SJSA1 (cell line): ENCODE data around the gene PPEF2. TPM values are rescaled to one million over a fixed set of nuclear protein-coding genes. Genes with fewer than 3 reads are reported as not detected.
"Not testable (repeated sequence)": the region's sequence is repeated elsewhere in the genome, so short reads cannot be mapped to it uniquely, and the experiment has no call there.

Experiments
- DNase-seq, 2 experiments: peaks; one replicate each; pipeline ENCODE4 v3.0.0-alpha.2; 2015 to 2020; ENCODE audit warnings: low spot score in 2 of 2, low read depth in 1 of 2
- H3K27ac ChIP-seq: fragments of 250-450 bp; sonication (Bioruptor Pico); 2 replicates; pipeline ENCODE4 v1.5.1; 2020; ENCODE audit warnings: mild to moderate bottlenecking, moderate library complexity
- H3K27me3 ChIP-seq: fragments of 250-450 bp; sonication (Bioruptor Pico); replicated peaks from 2 replicates; pipeline ENCODE4 v1.5.1; 2020; ENCODE audit warnings: mild to moderate bottlenecking, moderate library complexity
- H3K36me3 ChIP-seq: fragments of 250-450 bp; sonication (Bioruptor Pico); 2 replicates; pipeline ENCODE4 v1.5.1; 2020; ENCODE audit warnings: mild to moderate bottlenecking
- H3K4me1 ChIP-seq: fragments of 250-450 bp; sonication (Bioruptor Pico); replicated peaks from 2 replicates; pipeline ENCODE4 v1.6.1; 2021; ENCODE audit warnings: mild to moderate bottlenecking
- H3K4me3 ChIP-seq: fragments of 250-450 bp; sonication (Bioruptor Pico); 2 replicates; pipeline ENCODE4 v1.5.1; 2020; ENCODE audit warnings: mild to moderate bottlenecking
- H3K9me3 ChIP-seq: fragments of 250-450 bp; sonication (Bioruptor Pico); replicated peaks from 2 replicates; pipeline ENCODE4 v1.5.1; 2020; ENCODE audit warnings: mild to moderate bottlenecking
- total RNA-seq: library from RNA; depleted of rRNA; stranded (reverse); fragments of >200 nt; shearing (Covaris generic); gene quantifications from 2 replicates; pipeline ENCODE4 v1.2.3, GENCODE V29; 2014; rRNA removed

PPEF2 gene
- not detected in 2 replicates for total RNA-seq

GRCh38 chr4:75902352-75902751 is at the start of gene PPEF2:
Gene PPEF2 (minus strand): TSS chr4:75902452. CDS start chr4:75896325, 6,127 bp downstream.
- Histone ChIP-seq H3K4me1 (no peaks in the 10 kb centered on the region), H3K27ac (no peak within 1 kb of the TSS), H3K4me3 (no peak within 1 kb of the TSS), H3K27me3 (no peaks in the 10 kb centered on the region), H3K9me3 (no peaks in the 10 kb centered on the region), H3K36me3 (no peaks in the 10 kb centered on the region)
- no peak for DNase-seq

- Histone ChIP-seq H3K27me3 (no peaks in the 10 kb centered on the region), H3K27ac (peak overlapping the region; percentile 65), H3K4me3 (no peak overlapping the region), H3K36me3 (peaks cover 64% of the 10 kb centered on the region), H3K4me1 (peaks cover 17% of the 10 kb centered on the region), H3K9me3 (no peaks in the 10 kb centered on the region)
- peak in 1 of 2 experiments; percentile 66 for DNase-seq
Measured at GRCh38 chr4:75950213-75950815, 48.1 kb upstream of the PPEF2 start.

GRCh38 chr4:75948822-75949444 is 46.7 kb upstream of the PPEF2 start:
- no peak for DNase-seq
- Histone ChIP-seq H3K4me3 (no peak overlapping the region), H3K9me3 (no peaks in the 10 kb centered on the region), H3K27ac (no peak overlapping the region), H3K36me3 (peaks cover 55% of the 10 kb centered on the region), H3K27me3 (no peaks in the 10 kb centered on the region), H3K4me1 (peaks cover 17% of the 10 kb centered on the region)

- DNase-seq, result peak; percentile 81 to 83
- Histone ChIP-seq H3K27me3 (no peaks in the 10 kb centered on the region), H3K4me1 (peaks cover 6% of the 10 kb centered on the region; the same call in 1 of the 2 replicates), H3K36me3 (peaks cover 9% of the 10 kb centered on the region; the same call in 1 of the 2 replicates), H3K27ac (peak within 1 kb of the TSS; percentile 28; the same call in 1 of the 2 replicates), H3K4me3 (peak within 1 kb of the TSS; percentile 56), H3K9me3 (no peaks in the 10 kb centered on the region)
Measured at GRCh38 chr4:75940692-75941253, 38.5 kb upstream of the PPEF2 start, which contains the start of gene NAAA. Gene NAAA (minus strand): TSS chr4:75941013. CDS start chr4:75940949, 64 bp downstream.

- Histone ChIP-seq H3K36me3 (peaks cover 9% of the 10 kb centered on the region; the same call in 1 of the 2 replicates), H3K27ac (peak overlapping the region; percentile 28; the same call in 1 of the 2 replicates), H3K27me3 (no peaks in the 10 kb centered on the region), H3K4me3 (peak overlapping the region; percentile 56), H3K4me1 (peaks cover 6% of the 10 kb centered on the region; the same call in 1 of the 2 replicates), H3K9me3 (no peaks in the 10 kb centered on the region)
- DNase-seq, result peak; percentile 63 to 76
Measured at GRCh38 chr4:75939890-75940691, 37.8 kb upstream of the PPEF2 start.

- H3K4me3 ChIP-seq, result no peak overlapping the region
- H3K4me1 ChIP-seq, result peaks cover 10% of the 10 kb centered on the region
- H3K27ac ChIP-seq, result no peak overlapping the region
- no peaks in the 10 kb centered on the region for H3K9me3 ChIP-seq
- no peak for DNase-seq
- no peaks in the 10 kb centered on the region for H3K27me3 ChIP-seq
- peaks cover 3% of the 10 kb centered on the region; the same call in 1 of the 2 replicates for H3K36me3 ChIP-seq
Measured at GRCh38 chr4:75935628-75936027, 33.4 kb upstream of the PPEF2 start.

- H3K9me3 ChIP-seq, result no peaks in the 10 kb centered on the region
- H3K4me3 ChIP-seq, result no peak overlapping the region
- DNase-seq, result no peak
- no peak overlapping the region for H3K27ac ChIP-seq
- no peaks in the 10 kb centered on the region for H3K27me3 ChIP-seq
- H3K4me1 ChIP-seq, result peaks cover 4% of the 10 kb centered on the region
- no peaks in the 10 kb centered on the region for H3K36me3 ChIP-seq
Measured at GRCh38 chr4:75930152-75930551, 27.9 kb upstream of the PPEF2 start.

- H3K4me3 ChIP-seq, H3K36me3 ChIP-seq, H3K27ac ChIP-seq, H3K27me3 ChIP-seq, H3K4me1 ChIP-seq, H3K9me3 ChIP-seq, DNase-seq: not testable (repeated sequence)
Measured at GRCh38 chr4:75924916-75925315, 22.7 kb upstream of the PPEF2 start.

GRCh38 chr4:75924309-75924827 is 22.1 kb upstream of the PPEF2 start:
- H3K27ac ChIP-seq, result no peak overlapping the region
- no peaks in the 10 kb centered on the region for H3K36me3 ChIP-seq
- no peaks in the 10 kb centered on the region for H3K27me3 ChIP-seq
- no peak overlapping the region for H3K4me3 ChIP-seq
- H3K9me3 ChIP-seq, result no peaks in the 10 kb centered on the region
- no peak for DNase-seq
- no peaks in the 10 kb centered on the region for H3K4me1 ChIP-seq

- H3K36me3 ChIP-seq, result no peaks in the 10 kb centered on the region
- no peak overlapping the region for H3K27ac ChIP-seq
- no peaks in the 10 kb centered on the region for H3K9me3 ChIP-seq
- H3K27me3 ChIP-seq, result no peaks in the 10 kb centered on the region
- H3K4me3 ChIP-seq, result no peak overlapping the region
- no peak for DNase-seq
- H3K4me1 ChIP-seq, result no peaks in the 10 kb centered on the region
Measured at GRCh38 chr4:75922588-75922987, 20.3 kb upstream of the PPEF2 start.

- DNase-seq, result no peak
Measured at GRCh38 chr4:75921910-75922309, 19.7 kb upstream of the PPEF2 start.

GRCh38 chr4:75920327-75920726 is 18.1 kb upstream of the PPEF2 start:
- no peaks in the 10 kb centered on the region for H3K27me3 ChIP-seq
- H3K4me3 ChIP-seq, result no peak overlapping the region
- no peak for DNase-seq
- H3K9me3 ChIP-seq, result no peaks in the 10 kb centered on the region
- H3K27ac ChIP-seq, result no peak overlapping the region
- H3K36me3 ChIP-seq, result no peaks in the 10 kb centered on the region
- peaks cover 8% of the 10 kb centered on the region for H3K4me1 ChIP-seq

More at GRCh38 chr4:75921910-75922309, 19.7 kb upstream of the PPEF2 start:
- Histone ChIP-seq H3K4me3 (no peak overlapping the region), H3K36me3 (no peaks in the 10 kb centered on the region), H3K27me3 (no peaks in the 10 kb centered on the region), H3K27ac (no peak overlapping the region), H3K9me3 (no peaks in the 10 kb centered on the region), H3K4me1 (no peaks in the 10 kb centered on the region)

GRCh38 chr4:75919920-75920319 is 17.7 kb upstream of the PPEF2 start:
- Histone ChIP-seq H3K4me1 (peaks cover 8% of the 10 kb centered on the region), H3K27ac (no peak overlapping the region), H3K27me3 (no peaks in the 10 kb centered on the region), H3K4me3 (no peak overlapping the region), H3K9me3 (no peaks in the 10 kb centered on the region), H3K36me3 (no peaks in the 10 kb centered on the region)
- DNase-seq, result no peak
